GM12873 (cell line): ENCODE measurements around the gene IL7R.

Experiments used
- TF ChIP-seq, protein P1 (sequence below): IDR thresholded peaks from 2 replicates; pipeline ENCODE4 v1.5.1; 2012; ENCODE audit warnings: low read depth, mild to moderate bottlenecking, moderate library complexity, low read length, control low read depth; ENCODE audit not compliant: insufficient read depth; ENCODE audit errors: missing control alignments

Gene IL7R

DNA sequence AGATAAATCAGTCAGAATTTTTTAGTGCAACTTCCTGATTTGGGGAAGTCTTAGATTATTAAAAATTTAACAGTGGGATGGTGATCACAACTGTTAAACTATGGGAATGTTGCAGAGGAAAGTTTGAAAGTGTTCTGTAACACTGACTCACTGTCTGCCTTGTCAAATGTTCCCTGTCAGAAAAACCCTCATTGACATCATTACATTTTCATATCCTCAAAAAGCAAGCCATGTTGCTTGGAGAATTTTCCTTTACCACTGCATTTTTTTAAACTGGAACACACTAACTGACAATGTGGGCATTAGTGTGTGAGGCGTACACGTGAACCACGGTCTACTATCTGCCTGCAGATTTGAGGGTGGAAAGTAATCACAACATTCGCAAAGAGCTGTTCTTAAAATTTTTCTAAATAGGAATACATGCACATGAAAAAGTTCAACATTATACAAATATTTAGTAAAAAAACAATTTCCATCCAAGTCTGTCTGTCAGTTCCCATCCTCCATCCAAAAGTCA is 28.6 kb upstream of the IL7R start:
- TF ChIP-seq, protein P1, sequence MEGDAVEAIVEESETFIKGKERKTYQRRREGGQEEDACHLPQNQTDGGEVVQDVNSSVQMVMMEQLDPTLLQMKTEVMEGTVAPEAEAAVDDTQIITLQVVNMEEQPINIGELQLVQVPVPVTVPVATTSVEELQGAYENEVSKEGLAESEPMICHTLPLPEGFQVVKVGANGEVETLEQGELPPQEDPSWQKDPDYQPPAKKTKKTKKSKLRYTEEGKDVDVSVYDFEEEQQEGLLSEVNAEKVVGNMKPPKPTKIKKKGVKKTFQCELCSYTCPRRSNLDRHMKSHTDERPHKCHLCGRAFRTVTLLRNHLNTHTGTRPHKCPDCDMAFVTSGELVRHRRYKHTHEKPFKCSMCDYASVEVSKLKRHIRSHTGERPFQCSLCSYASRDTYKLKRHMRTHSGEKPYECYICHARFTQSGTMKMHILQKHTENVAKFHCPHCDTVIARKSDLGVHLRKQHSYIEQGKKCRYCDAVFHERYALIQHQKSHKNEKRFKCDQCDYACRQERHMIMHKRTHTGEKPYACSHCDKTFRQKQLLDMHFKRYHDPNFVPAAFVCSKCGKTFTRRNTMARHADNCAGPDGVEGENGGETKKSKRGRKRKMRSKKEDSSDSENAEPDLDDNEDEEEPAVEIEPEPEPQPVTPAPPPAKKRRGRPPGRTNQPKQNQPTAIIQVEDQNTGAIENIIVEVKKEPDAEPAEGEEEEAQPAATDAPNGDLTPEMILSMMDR: no peak

DNA sequence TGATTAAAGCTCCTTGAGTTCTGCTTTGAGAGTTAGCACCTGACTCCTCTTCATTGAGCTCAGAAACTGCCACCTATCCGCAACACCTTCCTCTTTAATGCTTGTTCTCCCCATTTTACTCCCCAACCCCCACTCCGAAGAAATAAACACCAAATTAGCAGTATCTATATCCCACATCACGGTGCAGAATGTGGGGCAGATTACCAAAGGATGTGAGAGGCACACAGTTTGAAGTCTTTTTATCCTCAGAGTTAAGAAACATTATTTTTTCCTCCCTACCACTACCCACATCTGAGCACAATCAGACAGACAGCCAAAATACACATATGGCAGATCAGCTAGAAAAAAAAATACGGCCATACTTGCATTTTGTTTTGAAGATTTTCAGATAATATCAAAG is 26.1 kb upstream of the IL7R start:
- TF ChIP-seq, protein P1: no peak

DNA sequence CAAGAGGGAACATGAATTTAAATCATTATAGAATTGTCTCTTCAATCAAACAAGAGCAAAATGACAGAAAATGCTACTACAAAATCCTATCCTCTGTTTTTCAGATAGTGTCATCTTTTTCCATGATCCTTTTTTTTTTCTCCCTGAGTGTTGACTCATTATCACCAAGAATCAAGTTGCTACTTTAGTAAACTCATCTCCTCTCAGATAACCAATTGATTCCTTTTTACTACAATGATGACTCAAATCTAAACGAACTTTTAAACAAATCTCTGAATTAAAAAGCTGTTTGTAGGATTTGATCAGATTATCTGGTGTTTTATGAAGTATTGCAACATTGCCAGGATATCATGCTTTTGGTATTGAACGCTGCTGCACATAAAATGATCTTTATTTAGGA is 23.9 kb upstream of the IL7R start:
- TF ChIP-seq, protein P1: no peak

DNA sequence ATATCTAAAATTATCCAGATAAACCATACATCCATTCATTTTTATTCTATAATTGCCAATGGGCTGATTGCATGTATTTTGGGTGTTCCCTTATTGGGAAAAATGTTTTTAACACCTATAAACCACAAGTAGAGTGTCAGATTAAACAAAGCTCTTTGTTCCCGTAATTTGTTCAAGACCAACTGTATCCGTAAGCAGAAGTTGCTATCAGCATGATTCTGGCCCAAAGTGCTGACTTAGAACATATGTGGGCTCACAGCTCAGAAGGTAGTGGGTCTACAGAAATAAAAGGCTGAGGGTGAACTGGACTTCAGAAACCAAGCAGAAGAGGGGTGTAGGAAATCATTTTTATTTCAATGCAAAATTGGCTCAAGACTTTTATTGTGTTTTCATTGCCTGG is 23.5 kb upstream of the IL7R start:
- TF ChIP-seq, protein P1: no peak

DNA sequence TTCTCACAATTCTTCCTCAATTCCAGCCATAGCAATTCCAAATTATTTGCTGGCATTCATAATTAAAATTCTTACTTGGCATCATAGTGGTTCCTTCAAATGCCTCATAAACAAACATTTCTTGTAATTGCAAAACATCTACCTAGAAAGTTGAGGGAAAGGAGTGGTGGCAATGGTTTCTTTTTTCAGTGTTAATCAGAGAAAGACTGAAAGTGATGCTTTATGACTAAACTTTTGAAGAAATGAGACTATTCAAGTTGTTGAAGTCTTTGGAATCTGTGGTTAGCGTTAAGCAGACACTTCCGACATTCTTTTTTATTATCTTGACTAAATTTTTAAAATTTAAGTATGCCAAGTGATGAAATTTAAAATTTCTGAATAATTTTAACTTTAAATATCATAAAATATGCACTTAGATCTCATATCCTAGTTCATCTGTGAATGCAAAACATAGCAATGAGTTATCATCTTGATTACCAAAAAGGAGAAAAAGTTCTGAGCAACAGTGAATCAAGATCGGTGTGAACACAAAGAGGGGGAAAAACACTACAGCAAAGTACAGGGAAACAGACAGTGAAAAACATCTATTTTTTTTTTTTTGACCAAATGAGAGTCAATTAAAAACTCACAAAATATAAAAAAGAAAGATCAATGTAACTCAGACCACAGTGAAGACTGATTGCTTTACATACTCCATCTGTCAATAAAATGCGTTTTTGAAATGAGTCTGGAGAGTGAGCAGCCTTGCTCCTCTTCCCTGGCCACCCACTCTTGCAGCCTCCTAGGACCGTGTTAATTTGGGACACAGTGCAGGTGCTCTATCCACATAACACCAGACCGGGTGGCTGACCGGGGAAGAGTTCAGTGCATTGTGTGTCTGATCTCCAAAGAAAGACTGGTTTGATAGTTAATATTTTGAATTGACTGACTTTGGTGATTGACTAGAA is 20.6 kb upstream of the IL7R start:
- TF ChIP-seq, protein P1: no peak

DNA sequence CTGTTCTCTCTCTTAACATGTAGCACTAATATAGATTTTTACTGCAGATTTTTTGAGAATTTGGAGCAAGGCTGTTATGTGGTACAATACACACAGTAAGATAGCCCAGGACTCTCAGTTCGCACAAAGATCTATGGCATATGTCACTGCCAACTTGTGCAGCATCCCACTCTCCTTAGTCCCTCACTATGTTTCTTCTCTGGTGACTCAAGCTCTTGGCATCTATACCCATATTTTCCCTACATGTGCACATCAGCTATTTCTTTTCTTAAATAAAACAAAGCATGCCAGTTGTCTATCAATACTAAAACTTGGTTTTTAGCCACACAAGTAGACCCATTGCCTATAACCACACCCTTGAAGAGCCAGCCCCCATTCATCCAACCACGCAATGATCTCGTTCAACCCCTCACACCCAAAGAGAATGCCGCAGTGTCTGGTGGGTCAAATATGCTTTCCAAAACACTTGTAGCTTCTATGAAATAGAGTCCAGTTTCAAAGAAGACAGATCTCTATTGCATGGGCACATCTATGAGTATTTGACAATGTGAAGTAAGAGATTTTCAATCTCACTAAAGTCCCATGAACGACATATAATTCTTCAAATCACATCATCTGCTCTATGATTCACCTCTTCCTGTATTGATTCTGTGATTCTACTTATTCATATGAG is 18.2 kb upstream of the IL7R start:
- TF ChIP-seq, protein P1: no peak

DNA sequence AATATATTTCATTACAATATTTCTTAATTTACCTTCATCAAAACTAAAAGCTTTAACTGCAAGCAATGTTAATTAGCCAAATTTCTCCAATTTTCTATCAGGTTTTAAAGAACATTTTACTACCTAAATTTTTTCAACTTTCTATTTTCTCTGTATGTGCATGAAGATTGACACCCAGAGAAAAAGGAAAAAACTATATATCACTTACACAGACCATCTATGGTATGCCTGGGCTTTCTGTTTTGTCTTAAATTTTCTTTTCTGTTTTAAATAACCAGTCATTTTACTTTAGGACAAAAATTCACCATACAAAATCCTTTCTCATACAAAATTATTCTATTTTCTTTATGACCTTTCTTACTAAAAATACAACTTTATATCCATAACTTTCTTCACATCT is 13.8 kb upstream of the IL7R start:
- TF ChIP-seq, protein P1: no peak
